HepG2 (cell line): Measurements from ENCODE around the gene MOB4. TPM values are rescaled to one million over a fixed set of nuclear protein-coding genes. Genes with fewer than 3 reads are reported as not detected.

ENCODE experiments used
- CCAR2 ChIP-seq: fragments of 200-400 bp; formaldehyde crosslinking; optimal IDR thresholded peaks from 2 replicates; pipeline ENCODE3; 2018; ENCODE audit warnings: low read depth, mild to moderate bottlenecking, low read length, moderate library complexity
- DMAP1 ChIP-seq: IDR thresholded peaks from 2 replicates; pipeline ENCODE4 v1.6.1; 2016
- DRAP1 ChIP-seq: IDR thresholded peaks from 2 replicates; pipeline ENCODE4 v1.6.1; 2016; ENCODE audit warnings: missing genetic modification reagents, missing compliant biosample characterization
- ELF1 ChIP-seq: sonication (generic); formaldehyde crosslinking; IDR thresholded peaks from 2 replicates; pipeline ENCODE4 v1.4.0; 2020; ENCODE audit warnings: missing genetic modification reagents
- FOXA1 ChIP-seq, 2 experiments: fragments of 450-650 bp in 1 of 2; sonication (generic) in 1 of 2; formaldehyde crosslinking in 1 of 2; IDR thresholded peaks; 2 replicates each; pipeline versions ENCODE4 v1.4.0 to v1.6.1; 2016 to 2020; ENCODE audit warnings: missing genetic modification reagents in 1 of 2
- HOMEZ ChIP-seq: IDR thresholded peaks from 2 replicates; pipeline ENCODE4 v1.6.1; 2016; ENCODE audit warnings: low read depth
- KIAA2018 ChIP-seq: sonication (generic); formaldehyde crosslinking; IDR thresholded peaks from 2 replicates; pipeline ENCODE4 v1.5.0; 2020; ENCODE audit warnings: mild to moderate bottlenecking, missing genetic modification reagents, borderline replicate concordance
- MXD4 ChIP-seq: IDR thresholded peaks from 2 replicates; pipeline ENCODE4 v1.6.1; 2016; ENCODE audit warnings: mild to moderate bottlenecking, missing biosample characterization, missing genetic modification reagents
- POLR2AphosphoS2 ChIP-seq: IDR thresholded peaks from 2 replicates; pipeline ENCODE4 v1.6.1; 2011; ENCODE audit warnings: low read depth, low read length, improper control_type of control experiment
- RFX5 ChIP-seq: IDR thresholded peaks from 2 replicates; pipeline ENCODE4 v1.6.1; 2011; ENCODE audit warnings: low read depth, low read length, improper control_type of control experiment
- STAT5B ChIP-seq: sonication (generic); formaldehyde crosslinking; IDR thresholded peaks from 2 replicates; pipeline ENCODE4 v1.4.0; 2020; ENCODE audit warnings: missing genetic modification reagents
- TGIF2 ChIP-seq: IDR thresholded peaks from 2 replicates; pipeline ENCODE4 v1.6.1; 2016; ENCODE audit warnings: control low read depth, missing compliant biosample characterization
- THAP11 ChIP-seq: IDR thresholded peaks from 2 replicates; pipeline ENCODE4 v1.6.1; 2016; ENCODE audit warnings: missing biosample characterization, missing genetic modification reagents
- ZFP37 ChIP-seq: sonication (generic); formaldehyde crosslinking; IDR thresholded peaks from 2 replicates; pipeline ENCODE4 v1.4.0; 2020; ENCODE audit warnings: missing genetic modification reagents, borderline replicate concordance
- ZNF337 ChIP-seq: sonication (generic); formaldehyde crosslinking; IDR thresholded peaks from 2 replicates; pipeline ENCODE4 v1.5.1; 2020; ENCODE audit warnings: missing genetic modification reagents, low read depth, mild to moderate bottlenecking, borderline replicate concordance
- ZNF350 ChIP-seq: sonication (generic); formaldehyde crosslinking; IDR thresholded peaks from 2 replicates; pipeline ENCODE4 v1.4.0; 2020; ENCODE audit warnings: mild to moderate bottlenecking, low read depth, missing genetic modification reagents, borderline replicate concordance
- ZNF383 ChIP-seq: sonication (generic); formaldehyde crosslinking; IDR thresholded peaks from 2 replicates; pipeline ENCODE4 v1.4.0; 2020; ENCODE audit warnings: missing genetic modification reagents, mild to moderate bottlenecking, borderline replicate concordance
- ZNF550 ChIP-seq: sonication (generic); formaldehyde crosslinking; IDR thresholded peaks from 2 replicates; pipeline ENCODE4 v1.4.0; 2020; ENCODE audit warnings: mild to moderate bottlenecking, missing genetic modification reagents, borderline replicate concordance
- ZNF552 ChIP-seq: sonication (generic); formaldehyde crosslinking; IDR thresholded peaks from 2 replicates; pipeline ENCODE4 v1.9.0; 2022; ENCODE audit warnings: missing genetic modification reagents, mild to moderate bottlenecking, borderline replicate concordance
- ZNF605 ChIP-seq: sonication (generic); formaldehyde crosslinking; IDR thresholded peaks from 2 replicates; pipeline ENCODE4 v1.8.0; 2022; ENCODE audit warnings: mild to moderate bottlenecking, missing genetic modification reagents
- ZSCAN29 ChIP-seq: sonication (generic); formaldehyde crosslinking; conservative IDR thresholded peaks from 2 replicates; pipeline ENCODE4 v1.4.0; 2020; ENCODE audit warnings: mild to moderate bottlenecking, missing genetic modification reagents
- polyA plus RNA-seq, 8 experiments: library from polyadenylated mRNA; depleted of rRNA in 3 of 8; stranded (reverse) in 7 of 8; unstranded in 1 of 8; fragments of >200 nt; fragmentation: Illumina TruSeq in 4 of 8; extraction: Trizol in 4 of 8; gene quantifications; 2 replicates each; pipeline versions ENCODE4 v1.2.1 to v1.2.3, GENCODE V29; 2011 to 2016; ENCODE audit warnings: low read depth in 4 of 8, missing spikeins in 1 of 8, mixed read lengths in 1 of 8; ENCODE audit not compliant: insufficient read depth in 1 of 8
- total RNA-seq, 5 experiments: library from RNA; depleted of rRNA; stranded (reverse); fragments of >200 nt; fragmentation: Illumina TruSeq; extraction: Trizol; gene quantifications; 2 replicates each; pipeline ENCODE4 v1.2.3, GENCODE V29; 2016; ENCODE audit warnings: low read depth in 1 of 5

Gene MOB4
- total and polyA plus RNA-seq, 2 of the 13 experiments (the other 11 are each of a cell fraction or from before 2014, with no cell fraction given), result 35.7 to 38.6 TPM

DNA sequence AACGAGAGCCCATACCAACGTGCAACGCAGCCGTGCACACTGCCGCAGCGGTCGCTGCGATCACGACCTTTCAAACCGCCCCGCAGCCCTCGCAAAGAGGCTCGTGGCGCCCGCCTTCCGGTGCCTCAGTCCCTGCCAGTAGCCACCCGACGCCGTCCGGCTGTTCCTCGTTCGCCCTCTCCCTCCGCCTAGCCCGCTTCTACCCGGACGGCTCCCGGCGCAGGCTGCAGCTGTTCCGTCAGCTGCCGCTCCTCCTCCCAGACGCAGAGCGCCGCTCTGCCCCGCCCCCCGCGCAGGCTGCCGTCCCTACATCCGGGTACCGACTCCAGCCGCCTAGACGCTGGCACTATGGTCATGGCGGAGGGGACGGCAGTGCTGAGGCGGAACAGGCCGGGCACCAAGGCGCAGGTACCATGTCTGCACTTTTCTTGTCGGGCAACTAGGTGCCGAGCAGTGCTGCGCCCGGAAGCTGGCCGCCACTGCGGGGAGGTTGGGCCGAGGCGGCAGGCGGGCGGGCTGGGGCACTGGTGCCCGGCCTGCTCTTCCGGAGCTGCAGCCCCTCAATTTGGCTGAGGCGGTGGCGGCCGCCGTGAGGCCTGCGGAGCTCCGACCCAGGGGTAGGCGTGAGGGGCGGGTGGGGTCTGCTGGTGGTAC is at the start of gene MOB4 (continued):
- TF ChIP-seq KIAA2018 (CRISPR knock-in tag) (peak; percentile 96; the same call in 1 of the 2 replicates), ZNF550 (CRISPR knock-in tag) (peak; percentile 98), STAT5B (no peak; the same call in 1 of the 2 replicates), ZNF337 (CRISPR knock-in tag) (no peak), ZNF383 (CRISPR knock-in tag) (peak; percentile 93), THAP11 (CRISPR knock-in tag) (peak; percentile 94), DMAP1 (CRISPR knock-in tag) (peak; percentile 91), MXD4 (CRISPR knock-in tag) (peak; percentile 97), RFX5 (no peak; the same call in 1 of the 2 replicates), ZFP37 (CRISPR knock-in tag) (peak; percentile 57), DRAP1 (CRISPR knock-in tag) (peak; percentile 97), ZNF350 (peak; percentile 100), TGIF2 (CRISPR knock-in tag) (peak; percentile 98), ZNF552 (CRISPR knock-in tag) (peak; percentile 87), CCAR2 (peak; percentile 87), ZSCAN29 (CRISPR knock-in tag) (peak; percentile 98), ELF1 (CRISPR knock-in tag) (peak; percentile 99), HOMEZ (peak; percentile 94), FOXA1 (IDR thresholded peaks at IDR 0.05) (no peak), FOXA1 (CRISPR knock-in tag; IDR thresholded peaks at IDR 0.05) (peak; percentile 71), ZNF605 (CRISPR knock-in tag) (peak; percentile 99), POLR2AphosphoS2 (no peak)
